Activated CD8-positive, alpha-beta memory T cell treated with anti-CD3 and anti-CD28 coated beads, Interleukin-2, amount 10 ng/mL, durations not matched to agents 7 days and 5 days (primary cell): Measurements from ENCODE around the gene XYLT1. TPM values are rescaled to one million over a fixed set of nuclear protein-coding genes. Genes with fewer than 3 reads are reported as not detected.
"Not testable (repeated sequence)": the region's sequence is repeated elsewhere in the genome, so short reads cannot be mapped to it uniquely, and the experiment has no call there.

ENCODE experiments used
- ATAC-seq: fragments of 150-1000 bp; cut with Tn5 transposase; one replicate; pipeline ENCODE4 v1.10.0; 2021; ENCODE audit warnings: moderate library complexity
- CTCF ChIA-PET: fragments of 350-600 bp; sonication (Branson Sonifier 250); formaldehyde crosslinking; loops from one replicate; lab custom pipeline; 2021; ENCODE audit warnings: antibody characterized with exemption; lab: Charles Lee
- DNase-seq: peaks from one replicate; pipeline ENCODE4 v3.0.0-alpha.2; 2020
- H3K27ac Mint-ChIP-seq: one replicate; pipeline ENCODE4 v1.8.0; 2021; ENCODE audit warnings: mild to moderate bottlenecking, mixed read lengths
- H3K27me3 Mint-ChIP-seq: one replicate; pipeline ENCODE4 v1.8.0; 2021; ENCODE audit warnings: mixed read lengths
- H3K36me3 Mint-ChIP-seq: one replicate; pipeline ENCODE4 v1.8.0; 2021; ENCODE audit warnings: mild to moderate bottlenecking, mixed read lengths
- H3K4me1 Mint-ChIP-seq: one replicate; pipeline ENCODE4 v1.8.0; 2021; ENCODE audit warnings: mixed read lengths
- H3K4me3 Mint-ChIP-seq: one replicate; pipeline ENCODE4 v1.8.0; 2021; ENCODE audit warnings: mild to moderate bottlenecking, moderate library complexity, mixed read lengths
- H3K9me3 Mint-ChIP-seq: one replicate; pipeline ENCODE4 v1.8.0; 2022; ENCODE audit warnings: low read depth, mixed read lengths
- total RNA-seq, 2 experiments: library from RNA; stranded (reverse); gene quantifications; one replicate each; pipeline ENCODE4 v1.2.3, GENCODE V29; 2021

The XYLT1 gene
- total RNA-seq, result 10 to 100 TPM; 35.7 to 40.9 TPM

GRCh38 chr16:17470908-17471718 is at the start of gene XYLT1:
Gene XYLT1 (minus strand): TSS chr16:17470960. CDS start chr16:17470796, 164 bp downstream.
- Mint-ChIP-seq H3K4me3 (peak within 1 kb of the TSS; percentile 99), H3K27me3 (peaks cover 11% of the 10 kb centered on the region), H3K9me3 (no peaks in the 10 kb centered on the region), H3K36me3 (peaks cover 30% of the 10 kb centered on the region), H3K4me1 (peaks cover 67% of the 10 kb centered on the region), H3K27ac (peak within 1 kb of the TSS; percentile 81)
- CTCF ChIA-PET, result interaction anchor here (1.5 kb wide), 1 partner anchor 122 kb away, joined by 3 read pairs; no protein-coding TSS in a partner anchor
- no peak for ATAC-seq
- DNase-seq, result peak; percentile 62

GRCh38 chr16:17520111-17520510 is 49.4 kb upstream of the XYLT1 start:
- no peak overlapping the region for H3K4me3 Mint-ChIP-seq
- no peak overlapping the region for H3K27ac Mint-ChIP-seq
- CTCF ChIA-PET, result no interaction called here
- ATAC-seq, result no peak
- DNase-seq, result no peak
- no peaks in the 10 kb centered on the region for H3K9me3 Mint-ChIP-seq
- H3K4me1 Mint-ChIP-seq, result no peaks in the 10 kb centered on the region
- H3K36me3 Mint-ChIP-seq, result no peaks in the 10 kb centered on the region
- peaks cover 33% of the 10 kb centered on the region for H3K27me3 Mint-ChIP-seq

GRCh38 chr16:17519101-17519955 is 48.6 kb upstream of the XYLT1 start:
- CTCF ChIA-PET, result no interaction called here
- Mint-ChIP-seq H3K9me3 (no peaks in the 10 kb centered on the region), H3K4me3 (no peak overlapping the region)

GRCh38 chr16:17518441-17518840 is 47.7 kb upstream of the XYLT1 start:
- Mint-ChIP-seq H3K27ac (no peak overlapping the region), H3K36me3 (no peaks in the 10 kb centered on the region), H3K27me3 (peaks cover 31% of the 10 kb centered on the region), H3K9me3 (no peaks in the 10 kb centered on the region), H3K4me3 (no peak overlapping the region), H3K4me1 (no peaks in the 10 kb centered on the region)
- DNase-seq, result no peak
- ATAC-seq, result no peak
- CTCF ChIA-PET, result no interaction called here

More at GRCh38 chr16:17519101-17519955, 48.6 kb upstream of the XYLT1 start:
- Mint-ChIP-seq H3K27ac (no peak overlapping the region), H3K4me1 (no peaks in the 10 kb centered on the region), H3K36me3 (no peaks in the 10 kb centered on the region), H3K27me3 (peaks cover 35% of the 10 kb centered on the region)
- DNase-seq (no peak), ATAC-seq (no peak)

GRCh38 chr16:17515421-17516210 is 44.9 kb upstream of the XYLT1 start:
- H3K27me3 Mint-ChIP-seq, result peaks cover 43% of the 10 kb centered on the region
- no peak for ATAC-seq
- CTCF ChIA-PET, result no interaction called here

GRCh38 chr16:17512636-17513220 is 42.0 kb upstream of the XYLT1 start:
- CTCF ChIA-PET, result no interaction called here
- no peaks in the 10 kb centered on the region for H3K4me1 Mint-ChIP-seq
- H3K9me3 Mint-ChIP-seq, result no peaks in the 10 kb centered on the region
- no peak for DNase-seq
- peaks cover 26% of the 10 kb centered on the region for H3K27me3 Mint-ChIP-seq
- no peak overlapping the region for H3K27ac Mint-ChIP-seq
- no peaks in the 10 kb centered on the region for H3K36me3 Mint-ChIP-seq
- no peak for ATAC-seq
- H3K4me3 Mint-ChIP-seq, result no peak overlapping the region

More at GRCh38 chr16:17515421-17516210, 44.9 kb upstream of the XYLT1 start:
- no peak for DNase-seq
- Mint-ChIP-seq H3K36me3 (no peaks in the 10 kb centered on the region), H3K27ac (no peak overlapping the region), H3K4me3 (no peak overlapping the region), H3K4me1 (no peaks in the 10 kb centered on the region), H3K9me3 (no peaks in the 10 kb centered on the region)

GRCh38 chr16:17511340-17511739 is 40.6 kb upstream of the XYLT1 start:
- CTCF ChIA-PET, result no interaction called here
- no peak overlapping the region for H3K27ac Mint-ChIP-seq
- H3K9me3 Mint-ChIP-seq, result no peaks in the 10 kb centered on the region
- no peaks in the 10 kb centered on the region for H3K4me1 Mint-ChIP-seq
- H3K36me3 Mint-ChIP-seq, result no peaks in the 10 kb centered on the region
- no peak overlapping the region for H3K4me3 Mint-ChIP-seq
- DNase-seq (no peak), ATAC-seq (no peak)
- H3K27me3 Mint-ChIP-seq, result peaks cover 26% of the 10 kb centered on the region

- no peaks in the 10 kb centered on the region for H3K4me1 Mint-ChIP-seq
- DNase-seq, result no peak
Observed at GRCh38 chr16:17510567-17510966, 39.8 kb upstream of the XYLT1 start.

GRCh38 chr16:17509194-17509593 is 38.4 kb upstream of the XYLT1 start:
- H3K36me3 Mint-ChIP-seq, result no peaks in the 10 kb centered on the region
- no peak overlapping the region for H3K27ac Mint-ChIP-seq
- CTCF ChIA-PET, result no interaction called here
- no peak overlapping the region for H3K4me3 Mint-ChIP-seq
- peaks cover 27% of the 10 kb centered on the region for H3K27me3 Mint-ChIP-seq
- H3K4me1 Mint-ChIP-seq, result no peaks in the 10 kb centered on the region
- ATAC-seq, result no peak
- no peak for DNase-seq
- no peaks in the 10 kb centered on the region for H3K9me3 Mint-ChIP-seq

More at GRCh38 chr16:17510567-17510966, 39.8 kb upstream of the XYLT1 start:
- CTCF ChIA-PET, result no interaction called here
- Mint-ChIP-seq H3K4me3 (no peak overlapping the region), H3K27me3 (peaks cover 26% of the 10 kb centered on the region), H3K27ac (no peak overlapping the region), H3K36me3 (no peaks in the 10 kb centered on the region), H3K9me3 (no peaks in the 10 kb centered on the region)
- no peak for ATAC-seq

- CTCF ChIA-PET, result interaction anchor here (0.7 kb wide), 1 partner anchor 621 kb away, joined by 3 read pairs; no protein-coding TSS in a partner anchor
- H3K27me3 Mint-ChIP-seq, result peaks cover 32% of the 10 kb centered on the region
- no peak for DNase-seq
- H3K4me1 Mint-ChIP-seq, result no peaks in the 10 kb centered on the region
- no peaks in the 10 kb centered on the region for H3K36me3 Mint-ChIP-seq
- no peak overlapping the region for H3K27ac Mint-ChIP-seq
- ATAC-seq, result no peak
- no peak overlapping the region for H3K4me3 Mint-ChIP-seq
- no peaks in the 10 kb centered on the region for H3K9me3 Mint-ChIP-seq
Observed at GRCh38 chr16:17508303-17508702, 37.5 kb upstream of the XYLT1 start.

GRCh38 chr16:17507516-17507915 is 36.8 kb upstream of the XYLT1 start:
- DNase-seq, H3K4me1 Mint-ChIP-seq, H3K4me3 Mint-ChIP-seq, CTCF ChIA-PET, H3K36me3 Mint-ChIP-seq, H3K27ac Mint-ChIP-seq, H3K9me3 Mint-ChIP-seq, ATAC-seq: not testable (repeated sequence)
- H3K27me3 Mint-ChIP-seq, result peaks cover 31% of the 10 kb centered on the region

GRCh38 chr16:17505828-17506227 is 35.1 kb upstream of the XYLT1 start:
- H3K4me3 Mint-ChIP-seq, ATAC-seq, H3K9me3 Mint-ChIP-seq, CTCF ChIA-PET, H3K36me3 Mint-ChIP-seq, H3K4me1 Mint-ChIP-seq, H3K27ac Mint-ChIP-seq, DNase-seq: not testable (repeated sequence)
- peaks cover 18% of the 10 kb centered on the region for H3K27me3 Mint-ChIP-seq

GRCh38 chr16:17504050-17504449 is 33.3 kb upstream of the XYLT1 start:
- Mint-ChIP-seq H3K4me3 (no peak overlapping the region), H3K4me1 (no peaks in the 10 kb centered on the region), H3K27me3 (peaks cover 17% of the 10 kb centered on the region), H3K36me3 (no peaks in the 10 kb centered on the region), H3K9me3 (no peaks in the 10 kb centered on the region), H3K27ac (no peak overlapping the region)
- DNase-seq (no peak), ATAC-seq (no peak)
- CTCF ChIA-PET, result no interaction called here
